HG03045 (cell line): ENCODE measurements around the gene SNX10.
A peak's percentile ranks its signal among the peaks of the same experiment; 100 is the strongest.

Experiments
- ATAC-seq: cut with Tn5 transposase; IDR thresholded peaks from one replicate; pipeline ENCODE4 v1.9.1; 2021; ENCODE audit warnings: mild to moderate bottlenecking, moderate library complexity; ENCODE audit not compliant: unreplicated experiment

SNX10 gene

GRCh38 chr7:26365901-26366275 lies 74.2 kb downstream of the SNX10 start:
- no peak for ATAC-seq

DNA sequence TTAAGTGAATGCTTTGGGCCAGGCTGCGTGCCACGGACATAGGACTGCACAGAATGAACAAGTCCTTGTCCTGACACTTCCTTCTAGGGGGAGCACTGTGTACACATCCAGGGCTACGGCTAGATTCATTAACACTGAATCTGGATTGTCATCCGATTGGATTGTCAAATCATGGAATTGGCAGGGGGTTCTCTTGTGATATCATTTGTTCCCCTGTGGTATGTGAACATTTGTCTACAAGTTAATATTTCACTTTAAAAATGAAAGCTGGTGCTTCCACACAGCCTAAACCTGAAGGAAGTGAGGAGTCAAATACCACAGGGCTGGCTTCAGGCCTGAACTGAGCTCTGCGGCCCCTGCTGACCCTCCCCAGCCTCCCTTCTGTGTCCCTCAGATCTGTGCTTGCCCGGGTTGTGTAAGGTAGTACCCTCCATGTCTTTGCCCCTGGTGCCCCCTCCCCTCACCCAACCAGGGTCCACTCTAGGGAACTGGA lies 75.6 kb downstream of the SNX10 start:
- no peak for ATAC-seq

DNA sequence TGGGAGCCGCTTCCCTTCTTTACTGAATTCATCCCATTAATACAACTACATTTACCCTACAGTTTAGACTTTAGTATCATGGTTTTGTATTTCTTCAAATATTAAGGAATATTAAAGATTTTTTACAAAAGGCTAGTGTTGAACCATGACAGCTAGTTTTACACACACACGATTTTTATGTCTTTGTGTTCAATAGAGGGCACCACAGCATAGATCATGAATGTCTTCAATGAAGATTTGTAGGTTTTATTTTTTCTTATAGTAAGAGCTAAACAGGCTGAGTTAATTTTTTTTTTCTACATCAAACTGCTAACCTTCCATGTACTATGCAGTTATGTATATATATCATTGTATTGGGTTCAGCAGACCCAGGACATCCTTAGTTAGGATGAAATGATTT lies 76.9 kb downstream of the SNX10 start:
- no peak for ATAC-seq

DNA sequence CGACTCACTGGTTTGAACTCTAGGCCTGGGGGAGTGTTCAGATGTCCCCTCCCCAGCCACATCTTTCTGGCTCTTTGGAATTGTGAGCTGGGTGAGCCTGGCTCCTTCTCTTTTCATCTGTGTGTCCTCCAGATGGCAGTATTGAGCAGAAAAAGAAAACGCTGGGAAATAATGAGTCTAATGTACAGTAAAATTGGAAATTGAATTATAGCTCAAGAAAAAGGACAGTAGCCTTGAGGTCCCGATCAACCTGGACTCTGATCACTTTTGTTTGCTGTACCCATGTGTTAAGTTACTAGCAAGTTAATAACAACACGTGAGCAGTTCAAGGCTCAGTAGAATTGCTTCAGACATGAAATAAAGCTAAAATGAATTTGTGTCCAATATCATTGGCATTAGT lies 77.9 kb downstream of the SNX10 start:
- no peak for ATAC-seq

DNA sequence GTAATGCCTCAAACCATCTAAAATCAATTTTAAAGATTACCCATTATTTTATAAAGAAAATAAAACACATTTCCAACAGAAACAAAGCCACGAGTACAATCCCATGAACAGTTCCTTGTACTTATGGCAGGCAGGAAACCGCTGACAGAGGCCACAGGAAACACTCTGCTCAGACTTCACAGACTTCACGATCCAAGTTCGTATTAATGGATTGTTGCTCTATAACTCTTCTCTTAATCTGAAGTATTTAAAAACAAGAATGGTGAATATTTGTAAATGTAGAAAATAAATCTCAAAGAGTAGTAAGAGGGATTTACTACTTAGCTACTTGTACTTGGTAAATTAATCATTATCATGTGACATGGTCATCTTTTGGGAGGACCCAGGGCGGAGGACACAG lies 78.3 kb downstream of the SNX10 start:
- no peak for ATAC-seq

- no peak for ATAC-seq
These were observed 80.6 kb downstream of the SNX10 start for GRCh38 chr7:26372249-26372648.

- ATAC-seq, result no peak
These were observed 81.0 kb downstream of the SNX10 start for GRCh38 chr7:26372704-26373103.

DNA sequence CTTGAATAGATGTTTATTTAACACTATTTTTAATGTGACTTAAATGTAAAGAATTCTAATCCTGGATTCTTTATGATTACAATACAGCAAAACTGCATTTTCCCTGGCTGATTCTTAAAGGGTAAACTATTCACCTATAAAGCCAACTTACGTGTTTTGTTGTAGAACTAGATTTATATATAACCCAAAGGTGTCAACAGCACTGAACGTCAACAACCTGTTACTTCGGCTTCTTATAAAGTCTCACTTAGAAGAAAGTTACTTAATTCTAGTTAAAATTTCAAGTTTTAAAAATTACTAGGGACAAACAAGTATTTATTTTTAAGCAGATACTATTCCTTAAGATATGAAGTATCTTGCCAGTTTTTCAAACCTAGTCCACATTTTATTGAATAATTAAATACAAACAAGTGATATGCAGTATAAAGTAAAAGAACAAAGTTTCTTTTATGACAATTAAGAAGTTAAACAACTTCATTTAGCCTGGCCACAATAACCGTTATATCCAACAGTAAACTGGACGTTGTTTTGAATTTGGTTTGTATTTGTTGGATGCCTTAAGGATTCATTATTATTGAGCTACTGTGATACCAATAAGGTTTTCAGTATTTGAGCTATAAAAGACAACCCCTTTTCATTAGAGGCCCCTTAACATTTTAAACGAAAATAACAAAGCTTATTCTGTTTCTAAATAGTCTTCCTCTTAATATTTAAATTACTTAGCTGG lies 83.1 kb downstream of the SNX10 start:
- ATAC-seq, result no peak

DNA sequence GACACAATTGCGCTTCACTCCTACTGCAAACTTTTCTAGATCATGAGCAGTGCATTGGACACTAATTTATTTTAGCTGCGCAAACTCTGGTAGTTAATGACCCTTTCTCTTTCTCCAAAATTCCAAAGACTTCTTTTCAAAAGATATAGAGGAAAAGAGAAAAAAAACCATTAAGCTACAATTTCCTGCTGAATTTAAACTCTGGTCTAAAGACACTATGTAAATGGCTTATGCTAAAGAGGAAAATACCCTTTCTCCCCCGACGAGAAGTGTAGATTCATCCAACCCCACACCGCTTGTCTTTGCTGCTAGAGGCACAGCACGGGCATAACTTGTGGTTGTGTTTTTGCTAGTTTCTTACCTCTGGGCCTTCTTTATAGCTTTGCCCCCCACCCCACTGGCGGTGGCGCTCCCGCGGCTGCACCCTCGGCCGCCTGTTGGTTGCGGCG lies 84.1 kb downstream of the SNX10 start:
- peak; percentile 17 for ATAC-seq

DNA sequence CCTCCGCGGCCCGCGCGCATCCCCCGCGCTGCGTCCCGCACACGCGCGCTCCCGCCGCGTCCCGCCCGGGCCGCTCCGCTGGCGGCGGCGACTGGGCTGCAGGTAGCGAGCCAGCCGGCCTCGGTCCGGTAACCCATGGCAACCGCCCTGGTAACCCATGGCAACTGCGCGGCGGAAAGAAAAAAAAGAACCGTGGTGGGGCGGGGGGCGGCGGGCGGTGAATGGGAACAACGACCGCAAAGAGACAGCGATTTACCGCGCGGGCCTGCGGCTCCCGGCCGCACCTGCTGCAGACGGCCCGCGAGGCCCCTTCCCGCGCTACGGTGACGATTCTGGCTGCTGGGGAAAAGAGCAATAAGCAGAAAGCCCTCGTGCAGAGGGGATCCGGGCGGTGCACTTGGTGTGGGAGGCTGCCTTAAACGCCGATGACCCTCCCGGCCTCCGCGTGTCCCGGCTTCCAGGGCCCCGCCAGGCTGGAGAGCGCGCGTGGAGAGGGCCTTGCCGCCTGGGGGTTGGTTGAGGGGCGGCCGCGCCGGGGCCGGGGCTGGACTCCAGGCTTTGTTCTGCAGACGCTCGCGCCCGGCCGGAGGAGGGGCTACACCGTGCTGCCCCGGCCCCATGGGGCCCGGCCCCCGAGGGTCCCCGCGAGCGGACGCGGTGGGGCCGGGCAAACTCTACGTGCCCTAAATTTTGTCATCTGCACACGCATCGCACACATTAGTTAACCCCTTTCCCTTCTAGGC lies 84.7 kb downstream of the SNX10 start:
- peak; percentile 39 for ATAC-seq

DNA sequence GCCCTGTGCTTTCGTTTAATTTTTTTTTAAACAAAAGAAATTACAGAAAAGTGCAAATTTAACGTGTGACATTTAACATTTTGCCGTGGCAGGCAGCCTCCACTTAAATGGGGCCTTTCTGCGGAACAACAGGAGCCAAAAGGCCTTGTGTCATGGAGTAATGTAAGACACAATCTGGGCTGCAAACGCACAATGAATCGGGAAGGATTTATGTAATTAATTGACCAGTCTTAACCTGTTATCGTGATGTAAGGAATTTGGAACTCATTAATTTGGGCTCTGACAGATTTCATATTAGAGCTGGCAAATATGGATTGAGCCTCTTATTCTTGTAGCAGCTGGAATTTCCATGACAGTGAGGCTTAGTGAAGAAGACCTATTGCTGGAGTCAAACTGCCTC lies 86.4 kb downstream of the SNX10 start:
- no peak for ATAC-seq

- no peak for ATAC-seq
These were observed 88.0 kb downstream of the SNX10 start for GRCh38 chr7:26379711-26380110.

- no peak for ATAC-seq
These were observed 90.1 kb downstream of the SNX10 start for GRCh38 chr7:26381476-26382353.

DNA sequence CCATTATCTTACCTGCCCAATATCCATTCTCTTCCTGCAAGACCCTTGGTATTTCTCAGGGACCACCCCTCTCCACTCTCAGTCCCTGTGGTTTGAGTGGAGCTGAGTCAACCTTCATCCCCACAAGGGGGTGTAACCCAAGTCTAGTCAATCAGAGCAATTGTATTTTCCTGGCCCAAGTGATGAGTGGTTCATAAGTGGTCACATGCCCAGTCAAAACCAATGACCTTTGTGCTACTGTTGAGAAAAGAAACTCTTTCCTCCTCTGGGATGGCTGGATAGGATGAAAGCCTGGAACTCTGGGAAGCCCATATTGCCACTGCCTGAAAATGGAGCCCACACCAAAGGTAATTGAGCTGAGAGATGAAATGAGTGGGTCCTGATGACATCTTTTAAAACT lies 93.6 kb downstream of the SNX10 start:
- ATAC-seq, result no peak

GRCh38 chr7:26387731-26388130 lies 96.1 kb downstream of the SNX10 start:
- ATAC-seq, result no peak

DNA sequence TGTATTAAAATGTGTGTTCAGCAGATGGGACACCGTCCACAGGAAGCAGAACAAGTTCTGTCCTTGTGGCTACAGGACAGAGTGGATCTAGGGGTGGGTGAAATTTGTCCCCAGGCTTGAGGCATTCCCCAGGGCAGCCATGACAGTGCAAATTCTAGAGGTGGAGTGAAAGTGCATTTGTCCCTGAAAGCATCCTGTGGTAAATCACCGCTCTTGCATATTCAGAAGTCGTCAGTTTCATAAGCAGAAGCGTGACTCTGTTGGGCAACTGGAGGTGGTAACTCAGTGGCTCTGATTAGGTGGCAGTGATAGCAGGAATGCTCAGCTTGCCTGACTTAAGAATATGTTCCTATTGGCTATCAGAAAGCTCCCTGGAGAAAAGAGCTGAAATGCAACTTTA lies 96.6 kb downstream of the SNX10 start:
- ATAC-seq, result peak; percentile 75

GRCh38 chr7:26390016-26390415 lies 98.4 kb downstream of the SNX10 start:
- ATAC-seq, result no peak

- no peak for ATAC-seq
These were observed 102.2 kb downstream of the SNX10 start for GRCh38 chr7:26393818-26394217.

DNA sequence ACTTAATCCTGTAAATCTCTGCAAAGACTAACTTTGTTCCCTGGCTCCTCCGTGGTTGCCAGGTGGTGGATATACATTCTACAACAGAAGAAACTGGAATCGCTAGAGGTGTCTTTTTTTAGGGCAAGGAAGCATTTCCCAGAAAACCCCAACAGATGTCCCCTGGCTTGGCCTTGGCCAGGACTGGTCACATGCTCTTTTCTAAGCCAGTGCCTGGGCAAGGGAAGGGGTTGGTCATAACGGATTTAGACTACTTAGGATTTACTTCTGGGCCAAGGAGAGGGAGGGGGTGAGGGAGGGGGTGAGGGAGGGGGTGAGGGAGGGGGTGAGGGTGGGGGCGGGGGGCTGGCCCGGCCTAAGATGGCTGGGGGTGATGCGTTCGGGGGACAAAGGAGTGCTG lies 105.7 kb downstream of the SNX10 start:
- ATAC-seq, result no peak

GRCh38 chr7:26397796-26398426 lies 106.2 kb downstream of the SNX10 start:
- ATAC-seq, result peak; percentile 30

- peak; percentile 66 for ATAC-seq
These were observed 106.7 kb downstream of the SNX10 start for GRCh38 chr7:26398427-26398755.
